ENCODE results near the gene AUTS2. TPM values are rescaled to one million over a fixed set of nuclear protein-coding genes. Genes with fewer than 3 reads are reported as not detected.

The AUTS2 gene
- total and polyA plus RNA-seq, 2 experiments from 2014 or later = 32.0 to 91.0 TPM

GRCh38 chr7:70072220-70072619 lies 473.9 kb downstream of the AUTS2 start (continued):
- TF ChIP-seq, protein P1, sequence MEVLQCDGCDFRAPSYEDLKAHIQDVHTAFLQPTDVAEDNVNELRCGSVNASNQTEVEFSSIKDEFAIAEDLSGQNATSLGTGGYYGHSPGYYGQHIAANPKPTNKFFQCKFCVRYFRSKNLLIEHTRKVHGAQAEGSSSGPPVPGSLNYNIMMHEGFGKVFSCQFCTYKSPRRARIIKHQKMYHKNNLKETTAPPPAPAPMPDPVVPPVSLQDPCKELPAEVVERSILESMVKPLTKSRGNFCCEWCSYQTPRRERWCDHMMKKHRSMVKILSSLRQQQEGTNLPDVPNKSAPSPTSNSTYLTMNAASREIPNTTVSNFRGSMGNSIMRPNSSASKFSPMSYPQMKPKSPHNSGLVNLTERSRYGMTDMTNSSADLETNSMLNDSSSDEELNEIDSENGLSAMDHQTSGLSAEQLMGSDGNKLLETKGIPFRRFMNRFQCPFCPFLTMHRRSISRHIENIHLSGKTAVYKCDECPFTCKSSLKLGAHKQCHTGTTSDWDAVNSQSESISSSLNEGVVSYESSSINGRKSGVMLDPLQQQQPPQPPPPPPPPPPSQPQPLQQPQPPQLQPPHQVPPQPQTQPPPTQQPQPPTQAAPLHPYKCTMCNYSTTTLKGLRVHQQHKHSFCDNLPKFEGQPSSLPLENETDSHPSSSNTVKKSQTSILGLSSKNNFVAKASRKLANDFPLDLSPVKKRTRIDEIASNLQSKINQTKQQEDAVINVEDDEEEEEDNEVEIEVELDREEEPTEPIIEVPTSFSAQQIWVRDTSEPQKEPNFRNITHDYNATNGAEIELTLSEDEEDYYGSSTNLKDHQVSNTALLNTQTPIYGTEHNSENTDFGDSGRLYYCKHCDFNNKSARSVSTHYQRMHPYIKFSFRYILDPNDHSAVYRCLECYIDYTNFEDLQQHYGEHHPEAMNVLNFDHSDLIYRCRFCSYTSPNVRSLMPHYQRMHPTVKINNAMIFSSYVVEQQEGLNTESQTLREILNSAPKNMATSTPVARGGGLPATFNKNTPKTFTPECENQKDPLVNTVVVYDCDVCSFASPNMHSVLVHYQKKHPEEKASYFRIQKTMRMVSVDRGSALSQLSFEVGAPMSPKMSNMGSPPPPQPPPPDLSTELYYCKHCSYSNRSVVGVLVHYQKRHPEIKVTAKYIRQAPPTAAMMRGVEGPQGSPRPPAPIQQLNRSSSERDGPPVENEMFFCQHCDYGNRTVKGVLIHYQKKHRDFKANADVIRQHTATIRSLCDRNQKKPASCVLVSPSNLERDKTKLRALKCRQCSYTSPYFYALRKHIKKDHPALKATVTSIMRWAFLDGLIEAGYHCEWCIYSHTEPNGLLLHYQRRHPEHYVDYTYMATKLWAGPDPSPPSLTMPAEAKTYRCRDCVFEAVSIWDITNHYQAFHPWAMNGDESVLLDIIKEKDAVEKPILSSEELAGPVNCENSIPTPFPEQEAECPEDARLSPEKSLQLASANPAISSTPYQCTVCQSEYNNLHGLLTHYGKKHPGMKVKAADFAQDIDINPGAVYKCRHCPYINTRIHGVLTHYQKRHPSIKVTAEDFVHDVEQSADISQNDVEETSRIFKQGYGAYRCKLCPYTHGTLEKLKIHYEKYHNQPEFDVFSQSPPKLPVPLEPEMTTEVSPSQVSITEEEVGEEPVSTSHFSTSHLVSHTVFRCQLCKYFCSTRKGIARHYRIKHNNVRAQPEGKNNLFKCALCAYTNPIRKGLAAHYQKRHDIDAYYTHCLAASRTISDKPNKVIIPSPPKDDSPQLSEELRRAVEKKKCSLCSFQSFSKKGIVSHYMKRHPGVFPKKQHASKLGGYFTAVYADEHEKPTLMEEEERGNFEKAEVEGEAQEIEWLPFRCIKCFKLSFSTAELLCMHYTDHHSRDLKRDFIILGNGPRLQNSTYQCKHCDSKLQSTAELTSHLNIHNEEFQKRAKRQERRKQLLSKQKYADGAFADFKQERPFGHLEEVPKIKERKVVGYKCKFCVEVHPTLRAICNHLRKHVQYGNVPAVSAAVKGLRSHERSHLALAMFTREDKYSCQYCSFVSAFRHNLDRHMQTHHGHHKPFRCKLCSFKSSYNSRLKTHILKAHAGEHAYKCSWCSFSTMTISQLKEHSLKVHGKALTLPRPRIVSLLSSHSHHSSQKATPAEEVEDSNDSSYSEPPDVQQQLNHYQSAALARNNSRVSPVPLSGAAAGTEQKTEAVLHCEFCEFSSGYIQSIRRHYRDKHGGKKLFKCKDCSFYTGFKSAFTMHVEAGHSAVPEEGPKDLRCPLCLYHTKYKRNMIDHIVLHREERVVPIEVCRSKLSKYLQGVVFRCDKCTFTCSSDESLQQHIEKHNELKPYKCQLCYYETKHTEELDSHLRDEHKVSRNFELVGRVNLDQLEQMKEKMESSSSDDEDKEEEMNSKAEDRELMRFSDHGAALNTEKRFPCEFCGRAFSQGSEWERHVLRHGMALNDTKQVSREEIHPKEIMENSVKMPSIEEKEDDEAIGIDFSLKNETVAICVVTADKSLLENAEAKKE (CRISPR knock-in tag; IDR thresholded peaks at IDR 0.05) = no peak
- TF ChIP-seq POLR2AphosphoS5 (IDR thresholded peaks at IDR 0.05; ENCODE audit: low read depth) = no peak
- TF ChIP-seq, protein P2, sequence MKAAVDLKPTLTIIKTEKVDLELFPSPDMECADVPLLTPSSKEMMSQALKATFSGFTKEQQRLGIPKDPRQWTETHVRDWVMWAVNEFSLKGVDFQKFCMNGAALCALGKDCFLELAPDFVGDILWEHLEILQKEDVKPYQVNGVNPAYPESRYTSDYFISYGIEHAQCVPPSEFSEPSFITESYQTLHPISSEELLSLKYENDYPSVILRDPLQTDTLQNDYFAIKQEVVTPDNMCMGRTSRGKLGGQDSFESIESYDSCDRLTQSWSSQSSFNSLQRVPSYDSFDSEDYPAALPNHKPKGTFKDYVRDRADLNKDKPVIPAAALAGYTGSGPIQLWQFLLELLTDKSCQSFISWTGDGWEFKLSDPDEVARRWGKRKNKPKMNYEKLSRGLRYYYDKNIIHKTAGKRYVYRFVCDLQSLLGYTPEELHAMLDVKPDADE (IDR thresholded peaks at IDR 0.05) = no peak
- no peak for TF ChIP-seq NANOG (IDR thresholded peaks at IDR 0.05; ENCODE audit: borderline replicate concordance)
- TF ChIP-seq EZH2 (IDR thresholded peaks at IDR 0.05; ENCODE audit: low read depth, unreplicated experiment) = no peak
- no peak for TF ChIP-seq JUNB (IDR thresholded peaks at IDR 0.05; ENCODE audit: unreplicated experiment)

DNA sequence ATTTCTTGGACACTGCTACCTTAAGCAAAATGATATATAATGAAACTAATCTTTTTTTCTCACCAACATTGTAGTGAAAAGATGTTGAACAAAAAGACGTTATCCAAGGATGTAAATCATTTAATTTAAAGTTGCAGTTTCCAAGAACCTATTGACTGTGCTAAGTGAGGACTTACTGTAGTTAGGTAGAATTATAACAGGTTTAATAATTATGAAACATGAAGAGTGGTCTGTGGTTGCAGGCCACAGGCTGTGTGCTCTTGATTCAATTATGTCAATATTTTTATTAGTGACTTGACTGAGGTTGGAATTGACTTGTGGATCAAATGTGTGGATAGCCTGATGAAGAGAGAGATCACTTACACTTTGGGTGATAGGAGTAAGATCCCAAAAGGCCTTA lies 478.1 kb downstream of the AUTS2 start:
- Histone ChIP-seq H3K36me3 (ENCODE audit: insufficient read depth) (no peaks in the 10 kb centered on the region), H3K79me2 (replicated peaks; ENCODE audit: insufficient read depth) (no peaks in the 10 kb centered on the region), H3K27me3 (ENCODE audit: insufficient read depth) (no peaks in the 10 kb centered on the region), H3K4me3 (no peak overlapping the region), H3K9me2 (ENCODE audit: insufficient read depth) (peaks cover 2% of the 10 kb centered on the region; the same call in 1 of the 2 replicates), H3K27ac (ENCODE audit: low read depth) (no peak overlapping the region), H3F3A (replicated peaks; ENCODE audit: low read depth) (no peaks in the 10 kb centered on the region), H2AFZ (no peak overlapping the region), H4K20me1 (replicated peaks; ENCODE audit: insufficient read depth) (no peaks in the 10 kb centered on the region), H3K4me1 (ENCODE audit: insufficient read depth) (no peaks in the 10 kb centered on the region), H3K4me2 (no peak overlapping the region)
- Mint-ChIP-seq H3K36me3 (ENCODE audit: low read depth) (no peaks in the 10 kb centered on the region), H3K4me3 (no peak overlapping the region), H3K9me3 (no peaks in the 10 kb centered on the region), H3K4me1 (peaks cover 4% of the 10 kb centered on the region; the same call in 2 of the 3 replicates), H3K27me3 (ENCODE audit: insufficient read depth, low read depth, poor library complexity) (peaks cover 2% of the 10 kb centered on the region), H3K27ac (no peak overlapping the region)
- DNase-seq (ENCODE audit: low spot score) (no peak), ATAC-seq (no peak)
- no peak for TF ChIP-seq CREB1 (CRISPR knock-in tag; IDR thresholded peaks at IDR 0.05; ENCODE audit: low read depth)
- no peak for TF ChIP-seq EZH2phosphoT487 (IDR thresholded peaks at IDR 0.05; ENCODE audit: unreplicated experiment)
- TF ChIP-seq POLR2AphosphoS5 (IDR thresholded peaks at IDR 0.05; ENCODE audit: low read depth) = no peak

All from GM23338 (cell line).